ENCODE results near the gene LRMDA. TPM values are rescaled to one million over a fixed set of nuclear protein-coding genes. Genes with fewer than 3 reads are reported as not detected.

The LRMDA gene
- total RNA-seq, 4 donors from 2014 or later: 2.2 to 7.8 (median 4.5) TPM

DNA sequence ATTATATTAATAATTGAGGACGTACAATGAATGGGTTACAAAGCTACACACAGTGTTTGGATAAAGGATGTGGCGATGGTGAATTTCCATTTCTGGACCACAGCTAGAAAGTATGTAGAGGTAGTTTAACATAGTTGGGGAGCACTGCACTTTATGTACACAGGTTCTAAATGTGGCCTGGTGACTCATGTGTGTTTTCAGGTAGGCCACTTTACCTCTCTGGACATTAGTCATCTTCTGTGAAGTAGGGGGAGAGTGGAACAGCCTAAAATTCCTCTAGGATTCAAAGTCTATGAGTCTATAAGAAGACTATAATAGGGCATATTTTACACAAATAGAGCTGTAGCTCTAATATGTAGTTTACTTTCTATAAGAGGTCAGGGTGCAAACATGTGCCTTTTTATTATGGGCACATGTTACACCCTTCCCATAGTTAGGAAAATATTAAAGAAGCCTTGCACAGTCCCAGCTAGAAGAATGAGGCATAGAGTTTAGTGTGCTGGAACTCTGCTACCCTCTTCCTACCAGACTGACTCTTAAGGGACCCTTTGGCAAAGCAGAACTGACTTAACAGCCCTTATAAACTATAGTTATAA, 594.9 kb downstream of the LRMDA start:
- TF ChIP-seq POLR2AphosphoS5 (IDR thresholded peaks at IDR 0.05): no peak
- TF ChIP-seq POLR2A (IDR thresholded peaks at IDR 0.05): no peak
- TF ChIP-seq CTCF (IDR thresholded peaks at IDR 0.05): no peak
- TF ChIP-seq EP300 (IDR thresholded peaks at IDR 0.05; ENCODE audit: low read depth): no peak
- no peaks in the 10 kb centered on the region for H3K4me1 ChIP-seq
- H3K9me3 ChIP-seq: no peaks in the 10 kb centered on the region
- H3K4me3 ChIP-seq: no peak overlapping the region
- H3K27me3 ChIP-seq: no peaks in the 10 kb centered on the region
- no peak for DNase-seq
- in situ Hi-C loops (cut with MboI; ENCODE audit: low pct_ligation_motif_present in 1 of 4, low pct_unique_long_range_greater_than_20kb in 1 of 4, low sequenced_read_pairs in 3 of 4) (loop anchor here (25.0 kb wide), 2 partner anchors 614 to 639 kb away; partner anchors contain the start of gene ZNF503 (in 2 of the 4)), intact Hi-C loops (cut with DNase I; ENCODE audit: low total_unique reads) (no loop called here)
- H3K36me3 ChIP-seq: no peaks in the 10 kb centered on the region
- H3K27ac ChIP-seq: no peak overlapping the region
- 92 to 93% methylated on average over 2 of the region's 2 CpGs for WGBS, 2 donors (ENCODE audit: low coverage in 1 of 2)

DNA sequence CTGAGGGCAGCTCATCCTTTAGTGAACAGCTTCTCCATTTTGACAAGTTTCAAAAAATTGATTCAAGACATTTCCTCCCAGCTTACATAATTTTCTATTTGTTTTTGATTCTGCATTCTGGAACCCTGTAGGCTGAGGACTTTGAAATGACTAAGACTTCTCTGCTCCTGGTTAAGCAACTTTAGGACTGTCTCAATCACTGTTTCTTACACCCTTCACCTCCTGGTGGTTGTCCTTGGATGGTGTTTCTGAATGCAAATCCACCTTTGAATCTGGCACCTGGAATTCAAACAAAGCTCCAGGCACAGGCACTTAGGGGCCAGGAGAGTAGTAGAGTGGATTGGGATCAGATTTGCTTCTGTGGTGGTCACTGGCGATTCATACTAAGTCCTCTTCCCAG, 595.5 kb downstream of the LRMDA start:
- intact Hi-C loops (cut with DNase I; ENCODE audit: low total_unique reads) (no loop called here), in situ Hi-C loops (cut with MboI; ENCODE audit: low pct_ligation_motif_present in 1 of 4, low pct_unique_long_range_greater_than_20kb in 1 of 4, low sequenced_read_pairs in 3 of 4) (loop anchor here (25.0 kb wide), 2 partner anchors 615 to 640 kb away; partner anchors contain the start of gene ZNF503 (in 2 of the 4))
- DNase-seq: no peak
- no peaks in the 10 kb centered on the region for H3K4me1 ChIP-seq
- H3K27me3 ChIP-seq: no peaks in the 10 kb centered on the region
- H3K27ac ChIP-seq: no peak overlapping the region
- no peak for TF ChIP-seq EP300 (IDR thresholded peaks at IDR 0.05; ENCODE audit: low read depth)
- no peak for TF ChIP-seq POLR2AphosphoS5 (IDR thresholded peaks at IDR 0.05)
- TF ChIP-seq POLR2A (IDR thresholded peaks at IDR 0.05): no peak
- no peak for TF ChIP-seq CTCF (IDR thresholded peaks at IDR 0.05)
- WGBS, 2 donors (ENCODE audit: low coverage in 1 of 2): 97 to 100% methylated on average over 1 of the region's 1 CpG
- H3K36me3 ChIP-seq: no peaks in the 10 kb centered on the region
- no peak overlapping the region for H3K4me3 ChIP-seq
- no peaks in the 10 kb centered on the region for H3K9me3 ChIP-seq

DNA sequence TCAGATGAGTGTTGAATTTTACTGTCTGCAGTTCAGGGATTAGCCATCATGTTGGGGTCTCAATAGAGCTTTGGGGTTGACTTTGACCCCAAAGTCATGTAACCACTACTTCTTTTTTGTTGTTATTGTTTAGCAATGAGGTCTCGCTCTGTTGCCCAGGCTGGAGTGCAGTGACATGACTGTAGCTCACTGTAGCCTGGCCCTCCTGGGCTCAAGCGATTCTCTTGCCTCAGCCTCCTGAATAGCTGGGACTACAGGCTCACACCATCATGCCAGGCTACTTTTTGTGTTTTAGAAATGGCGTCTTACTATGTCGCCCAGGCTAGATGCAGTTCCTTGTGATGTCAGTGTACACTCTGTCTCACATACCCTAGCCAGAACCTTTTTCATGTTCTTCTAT, 598.4 kb downstream of the LRMDA start:
- Histone ChIP-seq H3K4me3 (no peak overlapping the region), H3K36me3 (no peaks in the 10 kb centered on the region), H3K4me1 (peaks cover 0 to 16% (median 3%) of the 10 kb centered on the region in 4 donors), H3K9me3 (no peaks in the 10 kb centered on the region), H3K27me3 (no peaks in the 10 kb centered on the region), H3K27ac (no peak overlapping the region)
- 90 to 92% methylated on average over 2 to 4 of the region's 4 CpGs for WGBS, 2 donors (ENCODE audit: low coverage in 1 of 2)
- intact Hi-C loops (cut with DNase I; ENCODE audit: low total_unique reads) (no loop called here), in situ Hi-C loops (cut with MboI; ENCODE audit: low pct_ligation_motif_present in 1 of 4, low pct_unique_long_range_greater_than_20kb in 1 of 4, low sequenced_read_pairs in 3 of 4) (loop anchor here (25.0 kb wide), 2 partner anchors 617 to 642 kb away; partner anchors contain the start of gene ZNF503 (in 2 of the 4))
- no peak for TF ChIP-seq CTCF (IDR thresholded peaks at IDR 0.05)
- DNase-seq: no peak

DNA sequence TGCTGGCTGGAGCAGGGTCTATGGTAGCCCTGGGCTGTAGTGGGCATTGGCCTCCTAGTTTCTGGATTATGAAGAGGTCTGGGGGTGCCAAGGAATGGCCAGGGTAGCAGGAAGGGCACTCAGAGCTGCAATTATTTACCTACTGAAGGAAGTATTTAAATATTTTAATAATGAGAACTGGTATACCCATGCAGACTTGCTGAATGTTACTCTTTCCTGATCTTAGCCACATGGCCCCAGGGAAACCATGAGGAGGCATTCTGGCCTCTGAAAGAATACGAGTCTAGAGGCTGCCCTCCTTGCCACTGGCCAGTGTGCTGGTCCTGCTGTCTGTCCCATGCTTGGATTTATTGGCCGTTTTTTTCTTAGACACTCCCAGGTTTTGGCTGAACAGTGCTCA, 599.7 kb downstream of the LRMDA start:
- Histone ChIP-seq H3K27me3 (no peaks in the 10 kb centered on the region), H3K36me3 (no peaks in the 10 kb centered on the region), H3K9me3 (no peaks in the 10 kb centered on the region), H3K4me1 (peaks cover 0 to 26% (median 6%) of the 10 kb centered on the region in 4 donors), H3K27ac (no peak overlapping the region), H3K4me3 (no peak overlapping the region)
- in situ Hi-C loops (cut with MboI; ENCODE audit: low pct_ligation_motif_present in 1 of 4, low pct_unique_long_range_greater_than_20kb in 1 of 4, low sequenced_read_pairs in 3 of 4) (loop anchor here (25.0 kb wide), 2 partner anchors 619 to 644 kb away; partner anchors contain the start of gene ZNF503 (in 2 of the 4)), intact Hi-C loops (cut with DNase I; ENCODE audit: low total_unique reads) (no loop called here)
- WGBS, 2 donors (ENCODE audit: low coverage in 1 of 2): 87% methylated on average over 2 of the region's 2 CpGs; no CpG with 5 or more reads in 1 of the 2 donors
- TF ChIP-seq CTCF (IDR thresholded peaks at IDR 0.05) (no peak), POLR2A (IDR thresholded peaks at IDR 0.05) (no peak), EP300 (IDR thresholded peaks at IDR 0.05; ENCODE audit: low read depth) (no peak), POLR2AphosphoS5 (IDR thresholded peaks at IDR 0.05) (no peak)
- no peak for DNase-seq

Data from transverse colon (tissue), 4 donors.